ENCODE data around the gene OSBPL3.

The OSBPL3 gene

DNA sequence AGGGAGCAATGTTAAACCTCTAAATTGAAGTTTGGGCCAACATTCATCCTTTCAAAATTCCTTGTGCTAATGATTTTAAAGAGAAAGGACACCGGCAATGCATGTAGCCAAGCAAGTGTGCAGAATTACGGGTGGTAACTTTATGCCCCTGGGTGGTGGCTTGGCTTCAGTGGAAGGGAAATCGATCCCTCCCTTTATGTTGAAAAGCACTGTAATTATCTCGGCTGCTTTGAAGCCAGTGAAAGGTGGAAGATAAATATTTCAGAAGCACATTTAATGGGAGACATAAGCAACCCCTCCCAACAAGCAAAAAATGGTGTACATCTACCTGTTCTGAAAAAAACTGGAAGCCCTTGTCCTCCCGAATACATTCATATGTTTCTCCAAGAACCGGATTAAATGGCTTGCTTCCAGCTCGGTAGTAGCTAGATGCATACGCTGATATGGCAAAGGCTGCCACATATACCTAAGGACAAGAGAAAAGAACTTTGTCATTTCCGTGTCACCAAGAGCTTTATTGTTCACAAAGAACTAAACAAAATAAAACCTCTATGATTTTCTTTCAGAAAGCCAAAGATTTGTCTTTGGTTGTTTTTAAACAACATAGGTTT is 149.4 kb downstream of the OSBPL3 start:
- Histone ChIP-seq H3K9me3 (ENCODE audit: control insufficient read depth, insufficient read depth, low read length) (no peaks in the 10 kb centered on the region), H3K36me3 (ENCODE audit: insufficient read depth, low read length) (no peaks in the 10 kb centered on the region), H3K4me1 (ENCODE audit: insufficient read depth, low read length) (peaks cover 13% of the 10 kb centered on the region), H3K9ac (ENCODE audit: low read depth, low read length) (no peak overlapping the region)

DNA sequence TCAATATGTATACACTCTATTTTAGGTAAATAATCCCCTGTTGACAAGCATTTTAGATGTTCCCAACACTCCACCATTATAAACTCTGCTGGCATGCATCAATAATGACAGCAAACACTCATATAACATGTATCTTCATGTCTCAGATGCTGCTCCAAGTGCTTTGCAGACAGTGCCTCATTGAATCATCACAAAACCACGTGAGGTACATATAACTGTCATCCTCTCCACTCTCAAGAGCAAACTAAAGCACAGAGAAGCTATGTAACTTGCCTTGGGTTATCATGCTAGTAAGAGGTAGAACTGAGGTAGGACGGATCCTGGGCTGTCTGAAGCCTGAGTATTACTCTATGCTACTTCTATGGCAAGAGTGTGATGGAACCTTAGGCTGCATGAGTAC is 150.2 kb downstream of the OSBPL3 start:
- no peak overlapping the region for H3K9ac ChIP-seq (ENCODE audit: low read depth, low read length)
- no peaks in the 10 kb centered on the region for H3K9me3 ChIP-seq (ENCODE audit: control insufficient read depth, insufficient read depth, low read length)
- peaks cover 20% of the 10 kb centered on the region for H3K4me1 ChIP-seq (ENCODE audit: insufficient read depth, low read length)
- H3K36me3 ChIP-seq (ENCODE audit: insufficient read depth, low read length), result no peaks in the 10 kb centered on the region

DNA sequence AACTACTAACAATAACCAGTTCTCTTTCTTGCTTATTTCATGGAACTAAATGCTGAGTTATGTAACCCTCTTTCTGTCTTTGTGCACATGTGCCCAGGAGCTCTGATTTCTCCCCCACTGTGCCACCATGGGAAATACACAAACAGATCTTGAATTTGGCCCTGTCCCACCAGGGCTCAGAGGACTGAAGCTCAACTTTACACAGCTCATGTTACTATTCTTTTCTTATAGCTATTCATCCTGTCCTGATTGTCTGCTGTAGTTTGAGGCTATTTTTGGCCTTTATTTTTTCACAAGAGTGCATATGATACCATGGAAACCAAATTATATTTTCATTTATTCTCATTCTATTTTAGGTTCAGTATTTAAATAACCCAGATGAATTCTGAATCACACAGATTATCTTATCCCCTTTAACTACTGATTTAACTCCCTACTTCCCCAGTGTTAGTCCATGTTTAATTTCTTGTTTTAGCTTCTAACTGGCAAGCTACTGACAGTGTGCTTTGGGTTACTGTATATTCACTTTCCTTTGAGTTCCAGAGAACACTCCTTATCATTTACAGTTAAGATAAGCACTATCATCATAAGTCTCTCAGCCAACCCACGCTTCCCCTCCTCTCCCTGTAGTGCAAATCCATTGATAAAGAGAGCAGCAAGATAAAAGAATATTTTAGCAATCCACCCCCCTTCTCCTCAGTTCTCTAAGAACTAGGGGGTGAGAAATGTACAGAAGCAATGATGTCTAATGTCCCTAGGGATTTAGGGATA is 150.9 kb downstream of the OSBPL3 start:
- peaks cover 20% of the 10 kb centered on the region for H3K4me1 ChIP-seq (ENCODE audit: insufficient read depth, low read length)
- no peak overlapping the region for H3K9ac ChIP-seq (ENCODE audit: low read depth, low read length)
- no peaks in the 10 kb centered on the region for H3K36me3 ChIP-seq (ENCODE audit: insufficient read depth, low read length)
- H3K9me3 ChIP-seq (ENCODE audit: control insufficient read depth, insufficient read depth, low read length), result no peaks in the 10 kb centered on the region

DNA sequence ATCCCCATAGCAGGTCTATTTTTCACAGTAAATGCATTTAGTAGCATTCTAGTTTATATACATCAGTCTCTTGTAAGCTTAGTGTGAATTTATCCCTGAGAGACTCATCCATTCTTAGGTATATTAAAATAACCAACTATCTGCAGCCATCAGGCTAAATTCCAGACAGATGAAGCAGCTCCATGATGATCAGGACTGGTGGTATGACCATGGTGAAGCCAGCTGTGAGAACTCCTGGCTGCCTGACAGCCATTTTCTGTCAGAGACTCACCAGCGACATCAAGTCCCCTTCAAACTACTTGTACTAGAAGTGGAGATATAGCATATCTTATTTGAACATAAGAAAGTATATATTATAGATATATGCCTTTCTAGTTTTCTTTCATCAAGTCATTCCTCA is 152.4 kb downstream of the OSBPL3 start:
- Histone ChIP-seq H3K9me3 (ENCODE audit: control insufficient read depth, insufficient read depth, low read length) (no peaks in the 10 kb centered on the region), H3K9ac (ENCODE audit: low read depth, low read length) (no peak overlapping the region), H3K4me1 (ENCODE audit: insufficient read depth, low read length) (peaks cover 20% of the 10 kb centered on the region), H3K36me3 (ENCODE audit: insufficient read depth, low read length) (no peaks in the 10 kb centered on the region)

DNA sequence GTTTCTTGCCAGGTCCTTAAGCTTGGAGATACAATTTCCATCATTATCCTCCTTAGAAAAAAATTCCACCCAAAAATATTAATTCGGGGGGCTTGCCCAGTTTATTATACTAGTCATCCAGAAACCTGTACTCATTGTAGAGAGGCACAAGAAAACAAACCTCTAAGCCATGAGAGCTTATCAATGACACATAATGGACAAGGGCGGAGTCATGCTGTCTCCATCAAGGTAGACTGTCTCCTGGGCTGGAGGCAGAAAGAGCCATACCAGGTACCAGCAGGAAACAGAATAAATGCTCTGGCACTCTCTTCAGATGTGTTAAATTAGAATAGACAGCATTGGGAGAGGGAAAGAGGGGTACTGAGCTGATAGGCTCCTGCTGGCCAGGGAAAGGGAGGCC is 153.0 kb downstream of the OSBPL3 start:
- no peaks in the 10 kb centered on the region for H3K36me3 ChIP-seq (ENCODE audit: insufficient read depth, low read length)
- no peaks in the 10 kb centered on the region for H3K9me3 ChIP-seq (ENCODE audit: control insufficient read depth, insufficient read depth, low read length)
- peaks cover 20% of the 10 kb centered on the region for H3K4me1 ChIP-seq (ENCODE audit: insufficient read depth, low read length)
- no peak overlapping the region for H3K9ac ChIP-seq (ENCODE audit: low read depth, low read length)

DNA sequence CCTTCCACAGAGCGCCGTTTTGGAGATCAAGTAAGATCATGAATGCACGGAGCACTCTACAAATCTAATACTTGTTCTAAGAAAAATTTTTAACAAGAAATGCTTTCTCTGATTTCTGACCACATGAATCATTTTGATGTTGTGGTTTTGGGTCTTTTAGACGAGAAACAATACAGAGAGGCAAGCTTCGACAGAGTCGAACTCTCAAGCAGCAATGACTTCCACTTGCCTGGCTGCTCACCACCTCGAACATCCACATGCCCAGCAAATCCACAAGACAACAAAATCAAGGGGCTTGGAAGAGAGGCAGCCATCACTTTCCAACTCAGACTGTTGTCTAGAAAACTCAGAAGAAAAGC is 153.3 kb downstream of the OSBPL3 start:
- Histone ChIP-seq H3K36me3 (ENCODE audit: insufficient read depth, low read length) (no peaks in the 10 kb centered on the region), H3K4me1 (ENCODE audit: insufficient read depth, low read length) (peaks cover 20% of the 10 kb centered on the region), H3K9me3 (ENCODE audit: control insufficient read depth, insufficient read depth, low read length) (no peaks in the 10 kb centered on the region), H3K9ac (ENCODE audit: low read depth, low read length) (no peak overlapping the region)

DNA sequence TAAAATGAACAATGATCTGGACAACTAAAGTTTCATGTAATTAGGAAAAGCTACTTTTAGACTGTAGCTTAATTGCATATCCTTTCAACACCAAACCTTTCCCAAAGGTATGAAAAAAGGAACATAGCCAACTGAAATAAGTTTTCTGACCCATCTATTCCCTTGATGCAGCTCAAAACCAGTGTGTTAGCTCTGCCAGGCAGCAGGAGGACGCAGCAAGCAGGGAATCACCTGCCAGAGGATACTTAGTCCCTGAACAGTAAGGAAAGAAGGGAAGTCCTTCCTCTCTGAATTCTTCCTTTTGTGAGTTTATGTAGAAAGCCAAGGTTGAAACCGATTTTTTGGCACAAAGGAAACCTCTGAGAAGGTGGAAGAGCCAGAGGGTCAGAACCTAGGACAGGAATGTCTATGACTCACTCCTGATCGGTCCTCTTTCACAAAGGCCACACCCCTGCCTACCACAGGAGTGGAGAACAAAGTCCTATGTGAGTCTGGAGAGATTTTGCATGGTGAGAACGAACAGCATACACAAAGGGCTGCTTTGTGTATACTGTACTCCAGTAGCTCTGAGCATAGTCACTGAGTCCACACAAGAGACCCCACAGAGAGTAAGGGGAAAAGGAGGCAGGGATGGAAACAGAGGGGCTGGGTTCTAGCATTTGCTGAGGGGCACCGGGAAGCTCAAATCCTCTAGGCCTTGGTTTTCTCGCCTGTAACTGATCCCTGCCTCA is 153.9 kb downstream of the OSBPL3 start:
- Histone ChIP-seq H3K9ac (ENCODE audit: low read depth, low read length) (no peak overlapping the region), H3K4me1 (ENCODE audit: insufficient read depth, low read length) (peaks cover 20% of the 10 kb centered on the region), H3K36me3 (ENCODE audit: insufficient read depth, low read length) (no peaks in the 10 kb centered on the region), H3K9me3 (ENCODE audit: control insufficient read depth, insufficient read depth, low read length) (no peaks in the 10 kb centered on the region)

DNA sequence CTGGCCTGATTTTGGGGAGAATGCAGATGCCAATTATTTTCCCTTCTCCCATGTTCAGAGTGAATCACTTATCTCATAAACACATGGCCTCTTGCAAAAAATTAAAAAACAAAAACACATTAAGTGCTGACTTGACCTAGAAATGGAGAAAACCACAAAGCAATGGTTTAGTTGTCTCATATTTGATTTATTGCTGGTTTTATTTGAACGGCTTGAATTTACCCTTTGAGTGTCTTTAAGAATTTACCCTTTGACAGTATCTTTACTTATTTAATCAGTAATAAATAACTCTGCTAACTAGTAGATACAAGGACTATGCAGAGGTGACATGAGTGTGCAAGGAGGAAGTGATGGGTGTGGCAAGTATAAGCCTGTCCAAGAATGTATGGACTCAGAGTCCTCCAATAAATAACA is 154.6 kb downstream of the OSBPL3 start:
- Histone ChIP-seq H3K36me3 (ENCODE audit: insufficient read depth, low read length) (no peaks in the 10 kb centered on the region), H3K9me3 (ENCODE audit: control insufficient read depth, insufficient read depth, low read length) (no peaks in the 10 kb centered on the region), H3K9ac (ENCODE audit: low read depth, low read length) (no peak overlapping the region), H3K4me1 (ENCODE audit: insufficient read depth, low read length) (peaks cover 20% of the 10 kb centered on the region)

DNA sequence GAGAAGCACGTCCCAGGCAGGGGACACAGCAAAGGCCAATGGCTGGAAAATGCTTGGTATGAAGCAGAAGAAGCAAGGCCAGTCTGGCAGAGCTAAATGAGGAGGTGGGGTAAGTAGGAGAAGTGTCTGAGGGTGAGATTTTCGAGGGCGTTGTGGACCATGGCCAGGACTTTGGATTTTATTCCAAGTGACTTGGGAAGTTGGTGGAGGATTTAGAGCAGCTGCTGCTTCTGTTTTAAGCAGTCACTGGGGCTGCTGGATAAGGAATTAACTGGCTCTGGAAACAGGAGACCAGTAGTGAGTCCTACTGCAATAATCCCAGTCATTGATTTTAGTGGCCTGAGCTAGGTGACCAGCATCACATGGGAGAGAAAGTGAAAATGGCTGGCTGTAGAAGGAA is 155.1 kb downstream of the OSBPL3 start:
- Histone ChIP-seq H3K36me3 (ENCODE audit: insufficient read depth, low read length) (no peaks in the 10 kb centered on the region), H3K9me3 (ENCODE audit: control insufficient read depth, insufficient read depth, low read length) (no peaks in the 10 kb centered on the region), H3K4me1 (ENCODE audit: insufficient read depth, low read length) (peaks cover 20% of the 10 kb centered on the region), H3K9ac (ENCODE audit: low read depth, low read length) (no peak overlapping the region)

DNA sequence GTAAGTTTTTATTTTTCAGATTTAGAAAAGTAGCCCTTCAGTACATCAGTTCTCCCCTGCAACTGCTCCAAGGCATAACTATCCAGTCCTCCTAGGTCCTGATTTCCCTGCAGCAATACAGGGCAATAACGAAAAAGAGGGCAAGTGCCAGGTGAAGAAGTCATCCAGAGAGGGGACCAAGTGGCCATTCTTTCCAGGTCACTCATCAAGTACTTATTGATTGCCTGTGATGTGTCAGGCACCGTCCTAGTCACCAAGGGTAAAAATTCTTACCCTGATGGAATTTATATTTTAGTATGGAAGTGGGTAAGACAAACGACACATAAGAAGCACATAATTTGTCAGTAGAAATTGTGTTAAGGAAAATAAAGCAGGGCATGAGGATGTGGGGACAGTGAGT is 155.6 kb downstream of the OSBPL3 start:
- H3K9me3 ChIP-seq (ENCODE audit: control insufficient read depth, insufficient read depth, low read length), result no peaks in the 10 kb centered on the region
- no peak overlapping the region for H3K9ac ChIP-seq (ENCODE audit: low read depth, low read length)
- H3K36me3 ChIP-seq (ENCODE audit: insufficient read depth, low read length), result no peaks in the 10 kb centered on the region
- peaks cover 20% of the 10 kb centered on the region for H3K4me1 ChIP-seq (ENCODE audit: insufficient read depth, low read length)

DNA sequence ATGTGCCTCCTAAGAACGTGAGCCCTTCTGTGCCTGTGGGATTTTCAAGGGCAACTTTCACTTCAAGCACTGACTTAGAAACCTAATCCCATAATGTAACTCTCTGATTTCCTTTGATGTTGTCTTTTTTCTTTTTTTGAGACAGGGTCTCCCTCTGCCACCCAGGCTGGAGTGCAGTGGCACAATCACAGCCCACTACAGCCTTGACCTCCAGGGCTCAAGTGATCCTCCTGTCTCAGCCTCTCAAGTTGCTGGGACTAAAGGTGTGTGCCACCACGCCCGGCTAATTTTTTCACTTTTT is 158.3 kb downstream of the OSBPL3 start:
- Histone ChIP-seq H3K9me3 (ENCODE audit: control insufficient read depth, insufficient read depth, low read length) (no peaks in the 10 kb centered on the region), H3K9ac (ENCODE audit: low read depth, low read length) (no peak overlapping the region), H3K4me1 (ENCODE audit: insufficient read depth, low read length) (peaks cover 18% of the 10 kb centered on the region), H3K36me3 (ENCODE audit: insufficient read depth, low read length) (peaks cover 3% of the 10 kb centered on the region; the same call in 1 of the 2 replicates)

DNA sequence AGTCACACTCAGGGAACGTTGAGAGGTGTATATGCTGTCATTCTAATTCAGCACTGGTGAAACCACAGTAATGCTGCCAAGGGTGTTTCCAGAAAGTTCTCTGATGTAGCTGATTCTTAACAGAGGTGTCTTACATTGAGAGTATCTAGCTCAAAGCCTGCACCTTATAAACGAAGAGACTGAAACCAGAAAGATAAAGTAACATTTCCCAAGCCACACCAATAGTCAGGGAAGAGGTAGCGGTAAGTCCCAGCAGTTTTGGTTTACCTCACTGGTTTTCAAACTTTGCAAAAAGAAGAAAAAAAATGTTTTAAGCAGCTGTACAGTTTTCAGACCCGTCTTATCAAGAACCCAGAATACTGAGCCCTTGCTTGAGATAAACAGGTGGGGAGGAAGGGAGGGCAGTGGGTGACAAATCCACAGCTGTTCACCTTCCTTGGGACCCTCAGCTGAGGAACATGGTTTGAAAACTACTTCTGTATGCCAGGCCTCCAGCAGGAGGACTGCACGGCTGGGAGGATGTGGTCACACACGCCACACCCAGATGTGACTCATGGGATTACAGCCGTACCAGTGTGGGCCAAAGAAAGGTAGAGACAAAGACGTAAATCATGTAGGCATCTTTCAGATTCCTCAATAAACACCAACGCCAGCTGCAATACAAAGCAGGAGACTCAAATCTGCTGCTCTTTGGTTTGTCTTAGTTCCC is 158.8 kb downstream of the OSBPL3 start:
- peaks cover 3% of the 10 kb centered on the region; the same call in 1 of the 2 replicates for H3K36me3 ChIP-seq (ENCODE audit: insufficient read depth, low read length)
- no peaks in the 10 kb centered on the region for H3K9me3 ChIP-seq (ENCODE audit: control insufficient read depth, insufficient read depth, low read length)
- peaks cover 13% of the 10 kb centered on the region for H3K4me1 ChIP-seq (ENCODE audit: insufficient read depth, low read length)
- H3K9ac ChIP-seq (ENCODE audit: low read depth, low read length), result no peak overlapping the region

DNA sequence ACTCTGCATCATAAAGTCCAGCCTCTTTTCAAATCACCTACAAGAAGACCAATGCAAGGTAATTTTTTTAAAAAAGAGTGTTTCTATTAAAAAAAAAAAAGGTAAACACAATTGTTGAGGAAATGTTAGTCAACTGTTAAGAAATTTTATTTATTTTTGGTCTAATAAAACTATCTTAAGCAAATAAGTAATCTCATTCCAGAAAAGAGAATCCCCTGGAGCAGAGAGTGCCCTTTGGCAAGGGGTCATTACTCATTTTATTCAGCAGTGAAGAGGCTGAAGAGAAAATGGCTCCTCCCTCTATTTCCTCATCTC is 159.3 kb downstream of the OSBPL3 start:
- Histone ChIP-seq H3K9me3 (ENCODE audit: control insufficient read depth, insufficient read depth, low read length) (no peaks in the 10 kb centered on the region), H3K9ac (ENCODE audit: low read depth, low read length) (no peak overlapping the region), H3K4me1 (ENCODE audit: insufficient read depth, low read length) (peaks cover 8% of the 10 kb centered on the region), H3K36me3 (ENCODE audit: insufficient read depth, low read length) (peaks cover 3% of the 10 kb centered on the region; the same call in 1 of the 2 replicates)

DNA sequence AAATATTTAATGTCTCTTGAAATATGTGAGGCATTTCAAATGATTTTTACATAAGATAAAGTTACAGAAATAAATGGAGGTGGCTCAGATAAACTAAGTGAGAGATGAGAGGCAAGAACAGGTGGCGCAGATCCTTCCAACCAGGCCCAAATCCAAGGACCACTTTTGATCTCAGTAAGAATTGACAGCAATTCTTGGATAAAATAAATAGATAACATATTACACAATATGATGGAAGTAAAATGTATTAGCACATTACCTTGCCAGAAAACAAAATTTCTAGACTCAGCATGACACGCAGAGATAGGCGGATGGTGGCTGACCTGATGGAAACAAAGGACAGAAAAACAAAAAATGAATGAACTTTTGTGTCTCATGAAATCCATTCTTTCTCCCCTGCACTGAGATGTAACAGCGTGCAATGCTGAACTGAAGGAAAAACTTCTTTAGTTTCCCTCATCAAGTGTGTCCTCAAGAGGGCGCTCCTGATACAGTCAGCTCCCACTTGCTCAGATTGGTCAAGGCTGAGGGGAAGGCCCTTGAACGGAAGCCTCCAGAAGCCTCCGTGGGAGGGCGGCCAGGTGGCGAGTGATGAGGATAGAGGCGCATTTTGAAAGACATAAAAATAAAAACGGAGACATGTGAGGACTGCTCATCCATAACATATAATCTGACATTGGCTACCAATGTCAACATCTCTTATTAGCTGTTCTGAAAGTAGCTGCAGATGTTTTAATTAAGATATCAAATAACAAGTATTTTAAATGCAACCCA is 159.9 kb downstream of the OSBPL3 start:
- H3K4me1 ChIP-seq (ENCODE audit: insufficient read depth, low read length), result peaks cover 2% of the 10 kb centered on the region
- no peak overlapping the region for H3K9ac ChIP-seq (ENCODE audit: low read depth, low read length)
- H3K9me3 ChIP-seq (ENCODE audit: control insufficient read depth, insufficient read depth, low read length), result no peaks in the 10 kb centered on the region
- peaks cover 3% of the 10 kb centered on the region; the same call in 1 of the 2 replicates for H3K36me3 ChIP-seq (ENCODE audit: insufficient read depth, low read length)

Measured in ES-I3 (cell line).